Gastroesophageal sphincter (tissue), 2 donors: ENCODE measurements around the gene KRTAP4-5.

ENCODE experiments used
- POLR2A ChIP-seq, 2 donors: fragments of 450-650 bp; IDR thresholded peaks; one replicate each; pipeline ENCODE4 v1.6.1; 2017; ENCODE audit warnings: antibody characterized with exemption in 2 of 2, mild to moderate bottlenecking in 2 of 2, moderate library complexity in 1 of 2
- POLR2AphosphoS5 ChIP-seq: sonication (generic); formaldehyde crosslinking; IDR thresholded peaks from one replicate; pipeline ENCODE4 v1.6.1; 2017; ENCODE audit warnings: antibody characterized with exemption

GRCh38 chr17:41168121-41168520 lies 18.5 kb upstream of the KRTAP4-5 start, which contains the start of gene KRTAP4-3:
- TF ChIP-seq POLR2AphosphoS5 (no peak), POLR2A (IDR thresholded peaks at IDR 0.05) (no peak)
